Measurements from ENCODE around the gene SPATA31C2.

SPATA31C2 gene

DNA sequence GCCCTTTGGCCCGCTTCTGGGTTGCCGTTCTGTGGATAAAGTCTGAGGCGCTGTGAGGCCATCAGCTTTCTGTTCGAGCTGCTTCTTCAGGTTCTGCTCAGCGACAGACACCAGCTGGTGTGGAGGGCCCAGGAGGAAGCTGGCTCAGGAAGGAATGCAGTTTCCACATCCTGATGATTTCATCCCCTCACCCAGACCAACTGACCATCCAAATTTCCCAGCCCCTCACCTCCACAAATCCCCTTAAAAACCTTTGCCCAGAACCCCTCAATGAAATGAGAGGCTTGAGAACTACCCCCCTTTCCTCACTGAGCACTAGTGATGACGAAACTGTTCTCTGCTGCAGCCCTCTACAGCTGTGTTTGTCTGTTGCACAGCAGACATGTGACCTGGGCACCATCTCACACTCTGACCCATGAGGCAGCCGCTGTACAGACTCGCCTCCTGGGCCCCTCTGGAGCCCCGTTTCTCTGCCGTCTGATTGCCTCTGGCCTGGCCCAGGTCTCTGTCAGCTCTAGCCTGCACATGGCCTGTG lies 45.4 kb downstream of the SPATA31C2 start:
- Histone ChIP-seq H3K9ac (ENCODE audit: low read length) (no peak overlapping the region), H3K4me3 (ENCODE audit: low read depth, low read length, poor library complexity, severe bottlenecking) (no peak overlapping the region), H3F3A (ENCODE audit: insufficient read depth, low read length) (no peaks in the 10 kb centered on the region), H3K79me2 (ENCODE audit: insufficient read depth, low read length) (no peaks in the 10 kb centered on the region), H4K20me1 (ENCODE audit: insufficient read depth, low read length) (no peaks in the 10 kb centered on the region), H3K4me1 (ENCODE audit: insufficient read depth, low read length, severe bottlenecking) (no peaks in the 10 kb centered on the region), H3K27ac (ENCODE audit: low read depth, low read length, poor library complexity, severe bottlenecking) (no peak overlapping the region), H2AFZ (ENCODE audit: low read length) (no peak overlapping the region), H3K9me3 (ENCODE audit: low read length) (no peaks in the 10 kb centered on the region), H3K4me2 (ENCODE audit: low read length) (no peak overlapping the region), H3K36me3 (ENCODE audit: insufficient read depth, low read length) (no peaks in the 10 kb centered on the region), H3K9me2 (ENCODE audit: low read depth, low read length) (no peaks in the 10 kb centered on the region), H3K27me3 (ENCODE audit: insufficient read depth, low read length) (no peaks in the 10 kb centered on the region)
- TF ChIP-seq, protein P1, sequence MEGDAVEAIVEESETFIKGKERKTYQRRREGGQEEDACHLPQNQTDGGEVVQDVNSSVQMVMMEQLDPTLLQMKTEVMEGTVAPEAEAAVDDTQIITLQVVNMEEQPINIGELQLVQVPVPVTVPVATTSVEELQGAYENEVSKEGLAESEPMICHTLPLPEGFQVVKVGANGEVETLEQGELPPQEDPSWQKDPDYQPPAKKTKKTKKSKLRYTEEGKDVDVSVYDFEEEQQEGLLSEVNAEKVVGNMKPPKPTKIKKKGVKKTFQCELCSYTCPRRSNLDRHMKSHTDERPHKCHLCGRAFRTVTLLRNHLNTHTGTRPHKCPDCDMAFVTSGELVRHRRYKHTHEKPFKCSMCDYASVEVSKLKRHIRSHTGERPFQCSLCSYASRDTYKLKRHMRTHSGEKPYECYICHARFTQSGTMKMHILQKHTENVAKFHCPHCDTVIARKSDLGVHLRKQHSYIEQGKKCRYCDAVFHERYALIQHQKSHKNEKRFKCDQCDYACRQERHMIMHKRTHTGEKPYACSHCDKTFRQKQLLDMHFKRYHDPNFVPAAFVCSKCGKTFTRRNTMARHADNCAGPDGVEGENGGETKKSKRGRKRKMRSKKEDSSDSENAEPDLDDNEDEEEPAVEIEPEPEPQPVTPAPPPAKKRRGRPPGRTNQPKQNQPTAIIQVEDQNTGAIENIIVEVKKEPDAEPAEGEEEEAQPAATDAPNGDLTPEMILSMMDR (IDR thresholded peaks at IDR 0.05; ENCODE audit: low read length), result no peak
- TF ChIP-seq EZH2 (IDR thresholded peaks at IDR 0.05; ENCODE audit: borderline replicate concordance, low read length), result no peak

DNA sequence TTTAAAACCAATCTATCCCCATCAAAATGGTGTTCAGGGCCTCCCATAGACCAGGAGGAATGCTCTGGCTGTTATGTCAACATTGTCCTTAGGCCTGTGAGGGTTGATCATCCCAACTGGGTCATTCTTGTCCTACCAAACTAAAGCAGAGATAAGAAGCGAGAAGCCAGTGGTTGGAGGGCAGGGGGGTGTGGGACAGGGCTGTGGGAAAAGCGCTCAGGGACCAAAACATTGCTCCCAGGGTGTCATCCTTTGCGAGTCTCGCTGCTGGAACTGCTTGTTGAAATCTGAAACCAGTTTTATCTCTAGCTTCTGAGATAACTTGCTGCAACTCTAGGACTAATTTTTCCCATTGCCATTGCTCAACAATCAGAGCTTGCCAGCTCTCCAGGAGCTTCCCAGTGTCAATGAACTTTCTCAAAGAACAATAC lies 48.1 kb downstream of the SPATA31C2 start:
- Histone ChIP-seq H3K4me1 (ENCODE audit: insufficient read depth, low read length, severe bottlenecking) (no peaks in the 10 kb centered on the region), H3K9ac (ENCODE audit: low read length) (no peak overlapping the region), H3K9me2 (ENCODE audit: low read depth, low read length) (no peaks in the 10 kb centered on the region), H3K27me3 (ENCODE audit: insufficient read depth, low read length) (no peaks in the 10 kb centered on the region), H3K36me3 (ENCODE audit: insufficient read depth, low read length) (no peaks in the 10 kb centered on the region), H3F3A (ENCODE audit: insufficient read depth, low read length) (no peaks in the 10 kb centered on the region), H3K79me2 (ENCODE audit: insufficient read depth, low read length) (no peaks in the 10 kb centered on the region), H4K20me1 (ENCODE audit: insufficient read depth, low read length) (no peaks in the 10 kb centered on the region), H3K4me3 (ENCODE audit: low read depth, low read length, poor library complexity, severe bottlenecking) (no peak overlapping the region), H2AFZ (ENCODE audit: low read length) (no peak overlapping the region), H3K27ac (ENCODE audit: low read depth, low read length, poor library complexity, severe bottlenecking) (no peak overlapping the region), H3K9me3 (ENCODE audit: low read length) (no peaks in the 10 kb centered on the region), H3K4me2 (ENCODE audit: low read length) (no peak overlapping the region)
- no peak for TF ChIP-seq EZH2 (IDR thresholded peaks at IDR 0.05; ENCODE audit: borderline replicate concordance, low read length)
- TF ChIP-seq, protein P1 (IDR thresholded peaks at IDR 0.05; ENCODE audit: low read length), result no peak

DNA sequence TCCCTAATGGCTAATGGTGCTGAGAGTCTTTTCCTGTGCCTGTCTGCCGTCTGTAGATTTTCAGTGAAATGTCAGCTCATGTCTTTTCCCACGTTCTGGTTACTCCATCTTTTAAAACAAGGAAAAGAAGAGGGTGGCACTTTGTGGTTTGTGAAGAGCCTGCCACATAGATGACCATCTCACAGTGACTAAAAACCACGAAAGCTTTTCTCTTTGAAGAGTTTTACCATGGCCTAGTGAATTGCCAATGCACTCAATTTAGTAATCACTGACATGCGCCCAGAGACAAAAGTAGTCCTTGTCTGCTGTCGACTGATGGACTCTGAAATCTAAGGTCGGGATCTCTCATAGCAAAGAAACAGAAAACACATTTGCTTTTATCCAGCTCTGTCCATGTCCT lies 50.4 kb downstream of the SPATA31C2 start:
- Histone ChIP-seq H3K4me1 (ENCODE audit: insufficient read depth, low read length, severe bottlenecking) (no peaks in the 10 kb centered on the region), H3K27ac (ENCODE audit: low read depth, low read length, poor library complexity, severe bottlenecking) (no peak overlapping the region), H3K79me2 (ENCODE audit: insufficient read depth, low read length) (no peaks in the 10 kb centered on the region), H3K4me2 (ENCODE audit: low read length) (no peak overlapping the region), H3K9me2 (ENCODE audit: low read depth, low read length) (no peaks in the 10 kb centered on the region), H3F3A (ENCODE audit: insufficient read depth, low read length) (no peaks in the 10 kb centered on the region), H2AFZ (ENCODE audit: low read length) (no peak overlapping the region), H3K9me3 (ENCODE audit: low read length) (no peaks in the 10 kb centered on the region), H3K36me3 (ENCODE audit: insufficient read depth, low read length) (no peaks in the 10 kb centered on the region), H3K4me3 (ENCODE audit: low read depth, low read length, poor library complexity, severe bottlenecking) (no peak overlapping the region), H3K27me3 (ENCODE audit: insufficient read depth, low read length) (no peaks in the 10 kb centered on the region), H3K9ac (ENCODE audit: low read length) (no peak overlapping the region), H4K20me1 (ENCODE audit: insufficient read depth, low read length) (no peaks in the 10 kb centered on the region)
- TF ChIP-seq EZH2 (IDR thresholded peaks at IDR 0.05; ENCODE audit: borderline replicate concordance, low read length), result no peak
- TF ChIP-seq, protein P1 (IDR thresholded peaks at IDR 0.05; ENCODE audit: low read length), result no peak
